Neural progenitor cell (in vitro differentiated cells): Measurements from ENCODE around the gene ALDH3A1.

Source experiments
- CTCF ChIP-seq: fragments of 200-600 bp; sonication (generic); IDR thresholded peaks from 2 replicates; pipeline ENCODE4 v1.5.1; 2017; ENCODE audit warnings: antibody characterized with exemption, mild to moderate bottlenecking
- EZH2 ChIP-seq: fragments of 200-600 bp; sonication (generic); IDR thresholded peaks from 2 replicates; pipeline ENCODE4 v1.6.1; 2017; ENCODE audit warnings: antibody characterized with exemption, mild to moderate bottlenecking, moderate library complexity

- TF ChIP-seq CTCF (no peak), EZH2 (no peak)
Measured at GRCh38 chr17:19703828-19704613, 44.1 kb downstream of the ALDH3A1 start.
